Endothelial cell of umbilical vein (primary cell): Measurements from ENCODE around the gene SH3PXD2A. TPM values are rescaled to one million over a fixed set of nuclear protein-coding genes. Genes with fewer than 3 reads are reported as not detected.

Experiments
- BruUV-seq: library from RNA; stranded (reverse); fragments of 400-500 nt; replicated peaks from 2 replicates; lab custom pipeline; 2021; lab: Mats Ljungman, UMichigan
- CTCF ChIA-PET: fragments of 300-600, 350-600 bp; sonication (Branson Sonifier 250); formaldehyde crosslinking; loops from one replicate; lab custom pipeline; 2021; ENCODE audit warnings: antibody characterized with exemption, inconsistent platforms; lab: Charles Lee
- POLR2A ChIA-PET: fragments of 300-600, 350-600 bp; sonication (Branson Sonifier 250); formaldehyde crosslinking; loops from one replicate; lab custom pipeline; 2021; ENCODE audit warnings: antibody characterized with exemption, inconsistent platforms; lab: Charles Lee
- DNase-seq: peaks from one replicate; pipeline ENCODE4 v3.0.0-alpha.2; 2011; ENCODE audit warnings: low read depth, low spot score
- FAIRE-seq: peaks from 2 replicates; lab custom pipeline; 2011; peaks lifted over from hg19 to GRCh38; lab: Jason Lieb, UNC
- H2AFZ ChIP-seq: 2 replicates; pipeline ENCODE4 v1.6.0; 2012; ENCODE audit warnings: low read depth, low read length, control low read depth, inconsistent platforms
- H3K27ac ChIP-seq: 2 replicates; pipeline ENCODE4 v1.5.1; 2011; ENCODE audit warnings: low read depth, mild to moderate bottlenecking, control low read depth, low read length, moderate library complexity; ENCODE audit not compliant: insufficient read depth
- H3K27me3 ChIP-seq, 2 experiments: 2 replicates each; pipeline versions ENCODE4 v1.6.0 to v1.6.1; 2011; ENCODE audit warnings: low read length in 2 of 2, mixed read lengths in 1 of 2; ENCODE audit not compliant: control insufficient read depth in 2 of 2, insufficient read depth in 2 of 2
- H3K36me3 ChIP-seq, 2 experiments: 2 replicates in 1 of 2; 3 replicates in 1 of 2; pipeline ENCODE4 v1.5.1; 2011; ENCODE audit warnings: low read length in 2 of 2, mild to moderate bottlenecking in 1 of 2, moderate library complexity in 1 of 2; ENCODE audit not compliant: control insufficient read depth in 2 of 2, insufficient read depth in 2 of 2; ENCODE audit errors: extremely low read depth in 1 of 2
- H3K4me1 ChIP-seq: 3 replicates; pipeline ENCODE4 v1.5.1; 2011; ENCODE audit warnings: mild to moderate bottlenecking, low read length; ENCODE audit not compliant: control insufficient read depth, insufficient read depth; ENCODE audit errors: extremely low read depth
- H3K4me2 ChIP-seq: 2 replicates; pipeline ENCODE4 v1.6.1; 2011; ENCODE audit warnings: low read length, control low read depth, mixed read lengths; ENCODE audit not compliant: insufficient read depth
- H3K4me3 ChIP-seq, 3 experiments: fragments of 200-600 bp in 1 of 3; sonication (generic), shearing (Covaris generic) in 1 of 3; replicated peaks in 1 of 3; 2 replicates each; pipeline ENCODE4 v1.5.1; 2011 to 2016; ENCODE audit warnings: control low read depth in 3 of 3, low read length in 3 of 3, mild to moderate bottlenecking in 2 of 3, inconsistent platforms in 1 of 3, low read depth in 1 of 3, moderate library complexity in 1 of 3; ENCODE audit not compliant: insufficient read depth in 1 of 3
- H3K79me2 ChIP-seq: 2 replicates; pipeline ENCODE4 v1.6.0; 2012; ENCODE audit warnings: low read length, inconsistent platforms; ENCODE audit not compliant: control insufficient read depth, insufficient read depth
- H3K9ac ChIP-seq: replicated peaks from 2 replicates; pipeline ENCODE3; 2011; ENCODE audit warnings: low read length, control low read depth; ENCODE audit not compliant: insufficient read depth; ENCODE audit errors: extremely low read depth
- H3K9me1 ChIP-seq: replicated peaks from 3 replicates; pipeline ENCODE4 v1.6.0; 2011; ENCODE audit warnings: mild to moderate bottlenecking, low read length; ENCODE audit not compliant: control insufficient read depth, insufficient read depth; ENCODE audit errors: extremely low read depth
- H3K9me3 ChIP-seq: replicated peaks from 2 replicates; pipeline ENCODE4 v1.5.1; 2012; ENCODE audit warnings: low read length, inconsistent platforms; ENCODE audit not compliant: control insufficient read depth, insufficient read depth
- H4K20me1 ChIP-seq: replicated peaks from 2 replicates; pipeline ENCODE3; 2011; ENCODE audit warnings: mild to moderate bottlenecking, low read length; ENCODE audit not compliant: control insufficient read depth, insufficient read depth; ENCODE audit errors: extremely low read depth
- CTCF ChIP-seq, 2 donors: IDR thresholded peaks; 1 replicate in 1 of 2; 2 replicates in 1 of 2; pipeline ENCODE4 v1.5.1; 2011; ENCODE audit warnings: low read length in 2 of 2, mild to moderate bottlenecking in 2 of 2, moderate library complexity in 2 of 2, control low read depth in 1 of 2, inconsistent platforms in 1 of 2, low read depth in 1 of 2; ENCODE audit not compliant: insufficient read depth in 1 of 2; ENCODE audit errors: extremely low read depth in 1 of 2
- EZH2 ChIP-seq: IDR thresholded peaks from 2 replicates; pipeline ENCODE4 v1.6.1; 2012; ENCODE audit warnings: borderline replicate concordance, low read depth, mild to moderate bottlenecking, moderate library complexity, low read length, inconsistent platforms; ENCODE audit not compliant: severe bottlenecking
- FOS ChIP-seq: IDR thresholded peaks from 2 replicates; pipeline ENCODE4 v1.6.1; 2011; ENCODE audit warnings: mild to moderate bottlenecking, low read length, moderate library complexity, borderline replicate concordance; ENCODE audit not compliant: insufficient read depth
- GATA2 ChIP-seq: IDR thresholded peaks from 2 replicates; pipeline ENCODE4 v1.7.0; 2011; ENCODE audit warnings: low read depth, mild to moderate bottlenecking, moderate library complexity, mixed read lengths, low read length; ENCODE audit not compliant: insufficient read length, insufficient read depth
- JUN ChIP-seq: IDR thresholded peaks from 2 replicates; pipeline ENCODE4 v1.6.1; 2011; ENCODE audit warnings: borderline replicate concordance, low read depth; ENCODE audit not compliant: insufficient read length, insufficient read depth
- MAX ChIP-seq: IDR thresholded peaks from 2 replicates; pipeline ENCODE4 v1.6.1; 2011; ENCODE audit not compliant: insufficient read depth, insufficient read length
- MYC ChIP-seq: IDR thresholded peaks from one replicate; pipeline ENCODE4 v1.6.1; 2011; ENCODE audit warnings: mild to moderate bottlenecking, low read depth, low read length
- POLR2A ChIP-seq: IDR thresholded peaks from 2 replicates; pipeline ENCODE4 v1.6.1; 2012; ENCODE audit warnings: low read depth, mild to moderate bottlenecking, control low read depth, low read length
- POLR2AphosphoS5 ChIP-seq: IDR thresholded peaks from 2 replicates; pipeline ENCODE4 v1.6.1; 2012; ENCODE audit warnings: low read depth, mild to moderate bottlenecking, control low read depth, low read length, moderate library complexity; ENCODE audit not compliant: insufficient read depth
- dilution Hi-C: fragments of 300-500 bp; cut with MboI; formaldehyde crosslinking; loops from one replicate; pipeline ENCODE4 v1.15.0; 2019; ENCODE audit warnings: low sequenced_read_pairs; ENCODE audit not compliant: extremely low pct_ligation_motif_present
- intact Hi-C: fragments of 100-400 bp; cut with micrococcal nuclease; formaldehyde crosslinking; loops from one replicate; pipeline ENCODE4 v1.10.0; 2022
- polyA plus RNA-seq, 4 experiments: library from polyadenylated mRNA; depleted of rRNA in 3 of 4; stranded (reverse) in 3 of 4; unstranded in 1 of 4; fragments of >200 nt; gene quantifications; 2 replicates each; pipeline versions ENCODE4 v1.2.1 to v1.2.3, GENCODE V29; 2011 to 2012; ENCODE audit warnings: missing spikeins in 1 of 4
- total RNA-seq: library from RNA; stranded (reverse); gene quantifications from 2 replicates; pipeline ENCODE4 v1.2.3, GENCODE V29; 2021

SH3PXD2A gene
- total and polyA plus RNA-seq, 2 donors (not counting 3 experiments of a cell fraction or from before 2014, with no cell fraction given) = 1.4 to 5.1 TPM

GRCh38 chr10:103720964-103721335 lies 134.4 kb downstream of the SH3PXD2A start:
- no TSS peak for BruUV-seq
- Histone ChIP-seq H3K4me3 (no peak overlapping the region), H2AFZ (no peak overlapping the region), H3K27me3 (no peaks in the 10 kb centered on the region), H3K4me2 (no peak overlapping the region), H3K36me3 (no peaks in the 10 kb centered on the region), H4K20me1 (no peaks in the 10 kb centered on the region), H3K4me1 (no peaks in the 10 kb centered on the region), H3K27ac (no peak overlapping the region), H3K9me3 (no peaks in the 10 kb centered on the region), H3K9ac (no peak overlapping the region), H3K9me1 (no peaks in the 10 kb centered on the region), H3K79me2 (no peaks in the 10 kb centered on the region)
- CTCF ChIA-PET = interaction anchor here (0.7 to 0.9 kb wide), 2 partner anchors 33 to 136 kb away, joined by 3 read pairs; no protein-coding TSS in a partner anchor
- TF ChIP-seq FOS = no peak
- no peak for TF ChIP-seq CTCF (IDR thresholded peaks at IDR 0.05; ENCODE audit: extremely low read depth in 1 of 2, insufficient read depth in 1 of 2, low read depth in 1 of 2, low read length in 2 of 2)
- dilution Hi-C loops = loop anchor here (25.0 kb wide), 1 partner anchor 141 kb away; the partner anchor contains the start of gene SH3PXD2A
- POLR2A ChIA-PET = no interaction called here
- intact Hi-C loops = no loop called here
- no peak for FAIRE-seq
- DNase-seq = no peak

- Histone ChIP-seq H3K4me3 (no peak overlapping the region), H3K9ac (no peak overlapping the region), H3K4me2 (no peak overlapping the region), H3K79me2 (no peaks in the 10 kb centered on the region), H3K4me1 (no peaks in the 10 kb centered on the region), H4K20me1 (no peaks in the 10 kb centered on the region), H3K36me3 (no peaks in the 10 kb centered on the region), H3K27me3 (no peaks in the 10 kb centered on the region), H3K9me3 (no peaks in the 10 kb centered on the region), H3K27ac (no peak overlapping the region), H2AFZ (no peak overlapping the region), H3K9me1 (no peaks in the 10 kb centered on the region)
- CTCF ChIA-PET = interaction anchor here (0.7 kb wide), 1 partner anchor 33 kb away, joined by 3 read pairs; no protein-coding TSS in a partner anchor
- no peak for DNase-seq
- BruUV-seq = no TSS peak
- dilution Hi-C loops (loop anchor here (25.0 kb wide), 1 partner anchor 142 kb away; the partner anchor contains the start of gene SH3PXD2A), intact Hi-C loops (no loop called here)
- FAIRE-seq = no peak
- no peak for TF ChIP-seq GATA2
- no peak for TF ChIP-seq POLR2AphosphoS5
- no peak for TF ChIP-seq EZH2
- TF ChIP-seq MYC = no peak
- no peak for TF ChIP-seq POLR2A
- TF ChIP-seq MAX = no peak
- no peak for TF ChIP-seq JUN
- TF ChIP-seq FOS = no peak
- TF ChIP-seq CTCF (IDR thresholded peaks at IDR 0.05; ENCODE audit: extremely low read depth in 1 of 2, insufficient read depth in 1 of 2, low read depth in 1 of 2, low read length in 2 of 2) = no peak
- POLR2A ChIA-PET = no interaction called here
Measured at GRCh38 chr10:103720328-103720963, 134.9 kb downstream of the SH3PXD2A start.
